ENCODE data around the gene SH2D1A. TPM values are rescaled to one million over a fixed set of nuclear protein-coding genes. Genes with fewer than 3 reads are reported as not detected.
A peak's percentile ranks its signal among the peaks of the same experiment; 100 is the strongest.

Gene SH2D1A
- total and polyA plus RNA-seq, 2 of the 4 experiments (the other 2 are of a cell fraction): not detected

GRCh38 chrX:124354648-124355047, 8.3 kb downstream of the SH2D1A start:
- no peak overlapping the region for H3K56ac ChIP-seq (ENCODE audit: extremely low read depth, insufficient read depth, low read length)
- no TSS peak for BruUV-seq (replicated peaks)
- POLR2A ChIA-PET (ENCODE audit: unreplicated experiment): no interaction called here
- H3K9ac ChIP-seq (ENCODE audit: low read depth, low read length): no peak overlapping the region
- no peak for DNase-seq
- no peak overlapping the region for H3K4ac ChIP-seq (ENCODE audit: low read depth, low read length)
- H3K14ac ChIP-seq (replicated peaks; ENCODE audit: low read depth, low read length): no peak overlapping the region
- H2BK15ac ChIP-seq (ENCODE audit: low read depth, low read length): no peak overlapping the region
- CTCF ChIA-PET: interaction anchor here (1.2 kb wide), 1 partner anchor 76 kb away, joined by 3 read pairs; no protein-coding TSS in a partner anchor
- no peaks in the 10 kb centered on the region for H3K9me3 ChIP-seq (ENCODE audit: control insufficient read depth, insufficient read depth, low read length)
- H2BK5ac ChIP-seq (ENCODE audit: low read depth, low read length, poor library complexity, severe bottlenecking): no peak overlapping the region
- H3K4me1 ChIP-seq (ENCODE audit: control insufficient read depth, insufficient read depth, low read length): no peaks in the 10 kb centered on the region
- no peak overlapping the region for H4K91ac ChIP-seq (ENCODE audit: insufficient read depth, low read depth, low read length)
- no peak overlapping the region for H2AK5ac ChIP-seq (ENCODE audit: low read depth, low read length)
- no peak for ATAC-seq (ENCODE audit: low read depth)
- no peak overlapping the region for H3K4me3 ChIP-seq (ENCODE audit: insufficient read depth, low read depth, low read length)
- no peaks in the 10 kb centered on the region for H3K9me1 ChIP-seq (ENCODE audit: insufficient read depth, low read length)
- H3K79me1 ChIP-seq (ENCODE audit: low read depth in 1 of 2, low read length in 2 of 2): no peaks in the 10 kb centered on the region
- no peaks in the 10 kb centered on the region for H4K20me1 ChIP-seq (ENCODE audit: insufficient read depth, low read length)
- no peak overlapping the region for H3K23ac ChIP-seq (ENCODE audit: low read depth, low read length)
- H4K8ac ChIP-seq (ENCODE audit: low read depth in 2 of 2, low read length in 2 of 2): no peak overlapping the region
- no CpG with 5 or more reads among the region's 2 CpGs for WGBS, 2 experiments (ENCODE audit: extremely low coverage in 2 of 2, insufficient read length in 1 of 2)
- H2BK120ac ChIP-seq (ENCODE audit: low read depth, low read length): no peak overlapping the region
- H3K4me2 ChIP-seq (ENCODE audit: low read depth, low read length): no peak overlapping the region
- dilution Hi-C loops (cut with HindIII; ENCODE audit: low sequenced_read_pairs, unreplicated experiment) (no loop called here), intact Hi-C loops (cut with micrococcal nuclease) (no loop called here), in situ Hi-C loops (cut with MboI; ENCODE audit: low sequenced_read_pairs) (no loop called here)
- no peak overlapping the region for H3K27ac ChIP-seq (ENCODE audit: insufficient read depth, low read length)
- H2BK20ac ChIP-seq (ENCODE audit: low read depth, low read length): no peak overlapping the region
- TF ChIP-seq MXI1 (IDR thresholded peaks at IDR 0.05; ENCODE audit: borderline replicate concordance, low read depth, low read length) (no peak), NFE2L2 (IDR thresholded peaks at IDR 0.05; ENCODE audit: low read depth, low read length) (peak; percentile 61; the same call in 1 of the 2 replicates), MAFK (IDR thresholded peaks at IDR 0.05; ENCODE audit: low read depth, low read length) (peak; percentile 90)
- H2AK9ac ChIP-seq (replicated peaks; ENCODE audit: low read depth, low read length, poor library complexity): no peak overlapping the region
- no peaks in the 10 kb centered on the region for H3K27me3 ChIP-seq (ENCODE audit: control insufficient read depth, insufficient read depth, low read length)
- H3K36me3 ChIP-seq (ENCODE audit: control insufficient read depth, insufficient read depth, low read length): no peaks in the 10 kb centered on the region
- H4K5ac ChIP-seq (ENCODE audit: low read depth, low read length): no peak overlapping the region
- no peak overlapping the region for H2AFZ ChIP-seq (replicated peaks; ENCODE audit: low read length, poor library complexity)
- H3K18ac ChIP-seq (ENCODE audit: low read depth, low read length): no peak overlapping the region
